GM19372 (cell line): ENCODE data around the gene FNBP1.

Source experiments
- ATAC-seq: cut with Tn5 transposase; IDR thresholded peaks from one replicate; pipeline ENCODE4 v1.9.1; 2021; ENCODE audit warnings: mild to moderate bottlenecking, low read depth, moderate library complexity; ENCODE audit not compliant: unreplicated experiment

Gene FNBP1

DNA sequence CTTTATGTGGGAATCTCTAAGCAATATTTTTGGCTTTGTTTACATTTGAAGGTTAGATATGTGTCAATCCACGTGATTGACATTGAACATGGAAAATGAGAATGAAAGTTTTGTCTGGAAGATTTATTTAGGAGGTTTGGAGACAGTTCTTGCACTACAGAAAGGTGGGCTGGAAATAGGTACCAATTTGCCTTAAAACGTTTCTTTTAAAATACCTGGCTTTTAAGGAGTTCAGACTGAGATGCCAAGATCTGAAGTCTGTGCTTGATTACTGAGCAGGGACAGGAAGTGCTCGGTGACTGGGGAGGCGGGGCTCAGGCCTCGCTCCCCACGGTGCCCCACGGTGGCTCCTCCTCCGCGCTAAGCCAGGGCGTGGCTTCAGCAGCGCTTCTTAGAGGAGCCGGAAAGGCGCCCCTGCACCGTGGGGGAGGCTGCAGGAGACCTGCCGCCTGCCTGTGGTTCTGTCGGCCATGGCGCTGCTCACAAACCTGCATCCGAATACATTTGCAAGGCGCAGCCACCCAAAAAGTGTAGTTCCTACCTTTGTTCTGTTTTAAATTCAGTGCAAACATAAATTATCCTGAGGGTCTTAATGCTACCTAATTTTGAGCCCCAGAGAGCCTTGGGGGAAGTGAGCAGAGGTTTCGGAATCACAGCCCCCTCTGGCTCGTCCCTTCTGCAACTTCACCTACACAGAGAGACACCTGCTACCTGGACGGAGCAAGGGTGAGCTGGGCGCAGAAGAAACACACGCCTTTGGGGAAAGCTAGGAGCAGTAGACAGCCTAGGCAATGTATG, 158.6 kb downstream of the FNBP1 start:
- ATAC-seq = peak; percentile 36

DNA sequence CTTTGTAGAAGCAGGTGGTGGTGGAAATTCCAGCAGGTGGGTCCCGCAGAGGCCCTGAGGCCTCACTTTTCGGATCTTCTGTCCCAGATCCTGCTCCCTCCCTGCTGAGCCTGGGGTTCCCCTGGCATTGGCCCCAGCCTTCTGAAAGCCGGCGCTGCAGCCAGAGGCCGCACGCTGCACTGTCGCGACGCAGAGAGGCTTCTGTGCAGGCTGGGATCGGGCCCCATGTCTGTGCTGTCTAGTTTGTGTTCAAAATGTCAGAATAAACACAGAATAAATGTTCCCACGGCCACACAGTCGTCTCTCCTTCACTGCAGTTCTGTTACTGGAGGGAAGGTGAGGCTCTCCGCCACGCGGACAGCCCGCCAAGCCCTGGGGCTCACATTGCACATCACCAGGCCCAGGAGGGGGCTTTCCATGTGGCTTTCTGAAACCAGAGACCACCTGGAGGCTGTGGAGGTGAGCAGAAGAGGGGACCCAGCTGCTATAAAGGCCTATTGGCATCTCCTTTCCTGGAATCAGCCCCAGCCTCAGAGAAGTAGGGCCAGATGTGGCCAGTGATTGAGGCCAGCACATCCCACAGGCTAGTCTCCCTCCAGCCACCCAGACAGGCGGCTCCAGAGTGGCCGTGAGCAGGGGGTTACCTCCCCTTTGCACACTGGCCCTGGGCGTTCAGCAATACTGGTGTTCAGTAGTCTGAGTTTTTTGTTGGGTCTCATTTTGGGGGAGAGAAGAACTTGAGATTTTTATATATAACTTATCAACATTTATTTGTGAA, 161.3 kb downstream of the FNBP1 start:
- ATAC-seq = no peak

DNA sequence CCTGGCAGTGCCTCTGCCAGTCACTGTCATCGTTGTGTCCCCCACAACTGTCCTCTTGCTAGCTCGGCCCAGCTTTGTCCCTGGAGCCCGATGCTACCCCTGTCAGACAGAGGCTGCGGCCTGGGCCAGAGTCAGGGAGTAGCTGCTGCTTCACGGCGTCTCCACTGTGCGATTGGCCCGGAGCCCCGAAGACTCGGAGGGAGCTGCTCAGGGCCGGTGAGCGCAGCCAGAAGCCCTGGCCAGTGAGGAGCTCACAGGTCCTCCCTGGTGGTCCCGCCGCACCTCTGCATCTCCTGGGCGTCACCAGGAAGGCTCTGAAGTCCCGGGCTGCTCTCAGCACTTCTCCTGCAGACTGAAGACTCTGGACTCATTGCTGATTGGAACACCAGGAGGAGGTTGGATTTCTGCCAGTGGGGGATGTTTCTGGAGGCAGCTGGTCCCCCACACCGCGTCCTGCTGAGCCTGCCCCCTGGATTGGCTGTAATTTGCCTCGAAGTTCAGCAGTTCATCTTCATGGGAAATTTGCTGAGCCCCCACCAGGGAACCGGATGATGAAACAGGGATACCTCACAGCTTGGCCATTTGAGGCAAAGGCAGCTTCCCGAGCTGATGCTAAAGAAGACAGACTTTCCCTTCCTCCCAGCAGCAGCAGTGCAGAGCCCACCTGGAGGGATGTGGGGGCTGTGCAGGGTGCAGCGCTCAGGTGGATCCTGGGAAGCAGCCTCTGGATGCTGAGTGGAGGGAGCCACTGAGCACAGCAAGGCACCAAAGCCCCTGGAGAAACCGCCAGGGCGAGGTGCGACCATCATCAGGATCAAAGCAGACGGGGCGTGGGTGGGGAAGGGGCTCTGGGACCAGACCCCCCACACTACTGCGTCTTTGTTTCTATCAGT, 162.1 kb downstream of the FNBP1 start:
- ATAC-seq = no peak

DNA sequence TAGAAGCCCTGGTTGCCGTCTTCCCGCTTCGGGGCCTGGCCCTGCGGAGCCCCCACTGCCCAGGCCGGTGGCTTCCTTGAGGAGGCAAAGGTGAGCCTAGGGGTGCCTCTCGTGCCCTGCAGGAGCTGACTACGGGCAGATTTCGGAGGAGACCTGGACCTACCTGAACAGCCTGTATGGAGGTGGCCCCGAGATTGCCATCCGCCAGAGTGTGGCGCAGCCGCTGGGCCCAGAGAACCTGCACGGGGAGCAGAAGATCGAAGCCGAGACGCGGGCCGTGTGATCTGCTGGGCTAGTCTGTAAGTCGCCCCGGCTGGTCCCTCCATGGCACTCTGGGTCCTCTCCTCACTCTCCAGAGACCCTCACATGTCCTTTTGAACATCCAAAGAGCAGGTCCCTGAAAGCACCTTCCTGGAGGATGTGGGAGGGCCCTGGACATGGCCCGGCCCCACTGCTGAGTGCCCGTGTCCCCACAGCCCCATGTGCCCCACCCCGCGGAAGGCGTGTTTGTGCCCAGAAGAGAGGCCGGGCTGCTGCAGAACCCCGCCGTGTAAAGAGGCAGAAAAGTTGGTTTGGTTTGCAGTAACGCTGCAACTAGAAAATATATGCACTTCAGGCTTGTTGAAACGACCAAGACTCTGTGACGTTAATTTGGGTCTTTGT, 162.9 kb downstream of the FNBP1 start:
- ATAC-seq = no peak

DNA sequence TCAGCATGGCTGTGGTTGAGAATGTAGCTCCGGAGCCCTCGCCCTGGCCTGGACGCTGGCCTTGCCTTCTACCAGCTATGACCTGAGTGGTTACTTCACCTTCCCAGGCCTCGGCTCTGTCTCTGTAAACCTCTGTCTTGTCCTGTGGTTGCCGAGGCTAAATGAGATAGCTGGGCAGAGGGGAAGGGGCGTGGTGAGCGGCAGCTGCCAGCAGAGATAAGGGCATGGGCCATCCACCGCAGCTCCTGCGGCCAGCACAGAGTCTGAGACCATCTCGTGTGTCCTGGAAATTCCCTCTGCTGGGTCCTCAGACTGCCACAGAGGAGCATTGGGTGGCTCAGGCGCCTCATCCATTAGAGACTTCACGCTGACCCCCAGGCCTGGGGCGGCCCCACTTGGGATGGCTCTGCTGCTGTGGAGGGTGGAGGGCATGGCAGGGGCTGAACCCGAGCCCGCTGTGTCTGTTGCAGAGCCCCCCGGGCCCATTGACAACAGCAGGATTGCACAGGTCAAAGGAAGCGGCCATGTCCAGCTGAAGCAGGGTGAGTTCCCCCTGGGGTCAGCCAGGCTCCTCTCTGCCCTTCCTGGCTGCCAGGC, 163.8 kb downstream of the FNBP1 start:
- no peak for ATAC-seq

DNA sequence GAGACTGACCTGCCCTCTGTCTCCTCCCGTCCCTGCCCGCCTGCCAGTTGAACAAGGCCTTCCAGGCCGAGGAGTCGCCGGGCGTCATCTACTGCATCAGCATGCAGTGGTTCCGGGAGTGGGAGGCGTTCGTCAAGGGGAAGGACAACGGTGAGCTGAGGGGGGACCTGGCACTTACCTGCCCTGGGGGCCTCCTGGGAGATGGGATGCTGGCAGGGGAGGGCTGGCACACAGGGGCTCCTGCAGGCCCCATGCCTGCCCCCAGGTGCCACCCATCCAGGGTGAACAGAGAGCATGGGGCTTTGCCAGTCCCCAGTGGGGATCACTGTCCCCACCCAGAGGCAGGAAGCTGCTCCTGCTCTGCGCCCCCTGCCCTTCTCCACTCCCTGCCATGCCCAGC, 164.7 kb downstream of the FNBP1 start:
- ATAC-seq = no peak

DNA sequence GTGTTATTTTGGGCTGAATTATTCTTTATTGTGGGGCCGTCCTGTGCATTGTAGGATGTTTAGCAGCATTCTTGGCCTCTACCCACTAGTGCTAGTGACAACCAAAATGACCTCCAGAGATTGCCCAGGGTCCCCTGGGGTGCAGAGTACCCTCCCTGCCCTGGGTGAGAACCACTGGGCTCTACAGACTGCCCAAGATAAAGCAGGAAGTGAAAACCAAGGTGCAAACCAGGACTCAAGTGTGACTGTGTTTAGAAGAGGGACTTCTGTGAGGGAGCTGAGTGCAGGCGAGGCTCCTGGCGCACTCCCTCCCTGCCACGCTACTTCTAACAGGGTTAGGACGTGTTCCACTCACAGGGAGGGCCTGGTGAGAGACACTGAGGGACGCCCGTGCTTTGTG, 166.2 kb downstream of the FNBP1 start:
- no peak for ATAC-seq

DNA sequence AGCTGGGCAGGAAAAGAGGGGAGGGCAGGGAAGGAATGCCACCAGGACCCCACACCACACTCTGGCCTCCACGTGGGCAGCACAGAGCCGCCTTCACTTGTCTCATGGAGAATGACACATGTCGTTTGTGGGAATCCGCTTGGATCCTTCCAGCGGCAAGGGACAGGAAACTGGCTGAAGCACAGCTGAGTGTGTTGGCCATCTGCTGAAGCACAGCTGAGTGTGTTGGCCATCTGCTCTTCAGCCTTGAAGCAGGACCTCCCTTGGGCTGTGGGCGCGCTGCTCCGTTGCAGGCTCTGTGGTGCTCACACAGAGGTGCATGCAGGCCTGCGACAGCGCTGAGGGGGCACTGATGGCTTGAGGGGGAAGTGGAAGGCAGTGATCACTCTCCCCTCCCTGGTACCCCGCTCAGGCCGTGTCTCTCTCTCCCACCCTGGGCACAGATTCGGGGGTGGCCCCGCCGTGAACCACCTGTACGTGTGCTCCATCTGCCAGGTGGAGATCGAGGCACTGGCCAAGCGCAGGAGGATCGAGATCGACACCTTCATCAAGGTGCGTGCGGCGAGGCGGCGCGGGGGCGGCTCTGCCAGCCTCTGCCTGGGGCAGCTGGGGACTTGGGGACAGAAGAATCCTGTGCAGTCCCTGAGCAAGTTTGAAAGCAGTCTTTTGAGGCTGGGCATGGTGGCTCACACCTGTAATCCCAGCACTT, 167.1 kb downstream of the FNBP1 start:
- no peak for ATAC-seq

DNA sequence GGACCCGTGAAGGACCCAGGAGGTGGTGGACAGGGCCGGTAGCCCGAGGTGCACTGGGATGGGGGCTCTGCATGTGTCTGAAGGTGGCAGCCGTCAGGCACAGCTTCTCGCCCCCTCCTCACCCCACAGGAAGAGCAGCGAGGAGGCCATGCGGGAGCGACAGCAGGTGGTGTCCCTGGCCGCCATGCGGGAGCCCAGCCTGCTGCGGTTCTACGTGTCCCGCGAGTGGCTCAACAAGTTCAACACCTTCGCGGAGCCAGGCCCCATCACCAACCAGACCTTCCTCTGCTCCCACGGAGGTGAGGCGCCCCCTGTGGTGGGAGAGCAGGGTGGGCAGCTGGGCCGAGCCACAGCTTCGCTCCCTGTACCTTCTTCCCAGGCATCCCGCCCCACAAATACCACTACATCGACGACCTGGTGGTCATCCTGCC, 167.8 kb downstream of the FNBP1 start:
- ATAC-seq = no peak

DNA sequence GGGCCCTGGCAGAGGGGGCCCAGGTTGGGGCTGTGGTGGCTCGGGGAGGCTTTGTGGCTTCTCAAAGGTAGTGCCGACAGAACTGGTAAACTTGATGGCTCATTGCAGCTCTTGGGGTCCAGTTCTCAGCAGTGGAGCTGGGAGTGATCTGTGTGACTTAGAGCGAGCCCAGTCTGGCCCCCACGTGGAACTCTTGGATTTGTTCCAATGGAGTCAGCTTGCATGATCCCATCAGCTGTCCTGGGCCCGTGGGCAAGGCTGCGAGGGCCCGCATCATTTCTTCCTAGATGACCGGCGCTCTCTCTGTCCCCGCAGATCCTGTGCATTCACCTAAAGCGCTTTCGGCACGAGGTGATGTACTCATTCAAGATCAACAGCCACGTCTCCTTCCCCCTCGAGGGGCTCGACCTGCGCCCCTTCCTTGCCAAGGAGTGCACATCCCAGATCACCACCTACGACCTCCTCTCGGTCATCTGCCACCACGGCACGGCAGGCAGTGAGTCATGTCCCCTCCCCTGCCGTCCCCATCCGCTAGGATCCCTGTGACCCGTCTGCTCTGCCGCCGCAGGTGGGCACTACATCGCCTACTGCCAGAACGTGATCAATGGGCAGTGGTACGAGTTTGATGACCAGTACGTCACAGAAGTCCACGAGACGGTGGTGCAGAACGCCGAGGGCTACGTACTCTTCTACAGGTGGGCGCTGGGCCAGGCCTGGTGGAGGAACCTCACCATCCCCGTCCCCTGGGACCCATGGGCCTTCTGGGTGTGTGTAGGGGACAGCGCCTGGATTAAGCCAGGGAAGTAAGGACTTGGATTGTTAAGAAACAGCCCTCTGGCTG, 168.5 kb downstream of the FNBP1 start:
- ATAC-seq = no peak

DNA sequence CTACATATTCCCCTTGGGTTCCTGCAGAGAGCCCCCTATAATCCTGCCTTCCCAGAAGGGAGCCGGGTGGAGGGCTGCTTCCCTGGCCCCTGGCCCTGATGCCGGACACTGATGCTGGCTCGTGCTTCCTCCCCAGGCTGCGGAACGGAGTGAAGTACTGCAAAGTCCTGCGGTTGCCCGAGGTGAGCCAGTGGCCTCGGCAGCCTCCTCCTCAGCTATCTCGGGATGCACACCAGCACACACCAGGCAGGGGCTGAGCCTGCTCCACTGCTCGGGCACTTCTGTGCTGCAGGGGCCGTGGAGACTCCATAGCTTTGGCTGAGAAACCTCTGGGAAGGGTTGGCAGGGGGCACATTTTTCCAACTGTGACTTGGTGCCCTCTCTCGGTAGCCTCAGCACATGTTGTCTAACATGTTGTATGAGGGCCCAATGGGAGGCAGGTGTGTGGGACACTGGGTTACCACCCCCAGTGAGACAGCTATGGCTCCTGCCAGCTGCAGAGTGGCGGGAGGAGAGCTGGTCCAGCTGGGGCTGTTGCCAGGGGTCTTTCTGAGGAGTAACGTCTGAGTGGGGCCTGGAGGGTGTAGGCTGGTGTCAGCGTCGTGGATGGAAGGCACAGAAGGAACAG, 169.3 kb downstream of the FNBP1 start:
- no peak for ATAC-seq

DNA sequence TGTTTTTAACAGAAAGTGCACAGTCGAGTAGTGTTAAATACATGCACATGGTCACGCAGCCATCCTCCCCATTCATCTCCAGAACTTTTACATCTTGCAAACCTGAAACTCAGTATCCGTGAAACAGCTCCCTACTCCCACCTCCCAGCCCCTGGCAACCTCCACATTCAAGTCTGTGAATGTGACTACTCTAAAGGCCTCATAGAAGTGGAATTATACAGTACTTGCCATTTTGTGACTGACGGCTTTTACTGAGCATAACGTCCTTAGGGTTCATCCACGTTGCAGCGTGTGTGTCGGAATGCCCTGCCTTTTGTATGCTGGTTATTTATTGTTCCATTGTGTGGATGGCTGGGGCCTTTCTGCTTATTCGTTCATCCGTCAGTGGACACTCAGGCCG, 171.9 kb downstream of the FNBP1 start:
- ATAC-seq = no peak

DNA sequence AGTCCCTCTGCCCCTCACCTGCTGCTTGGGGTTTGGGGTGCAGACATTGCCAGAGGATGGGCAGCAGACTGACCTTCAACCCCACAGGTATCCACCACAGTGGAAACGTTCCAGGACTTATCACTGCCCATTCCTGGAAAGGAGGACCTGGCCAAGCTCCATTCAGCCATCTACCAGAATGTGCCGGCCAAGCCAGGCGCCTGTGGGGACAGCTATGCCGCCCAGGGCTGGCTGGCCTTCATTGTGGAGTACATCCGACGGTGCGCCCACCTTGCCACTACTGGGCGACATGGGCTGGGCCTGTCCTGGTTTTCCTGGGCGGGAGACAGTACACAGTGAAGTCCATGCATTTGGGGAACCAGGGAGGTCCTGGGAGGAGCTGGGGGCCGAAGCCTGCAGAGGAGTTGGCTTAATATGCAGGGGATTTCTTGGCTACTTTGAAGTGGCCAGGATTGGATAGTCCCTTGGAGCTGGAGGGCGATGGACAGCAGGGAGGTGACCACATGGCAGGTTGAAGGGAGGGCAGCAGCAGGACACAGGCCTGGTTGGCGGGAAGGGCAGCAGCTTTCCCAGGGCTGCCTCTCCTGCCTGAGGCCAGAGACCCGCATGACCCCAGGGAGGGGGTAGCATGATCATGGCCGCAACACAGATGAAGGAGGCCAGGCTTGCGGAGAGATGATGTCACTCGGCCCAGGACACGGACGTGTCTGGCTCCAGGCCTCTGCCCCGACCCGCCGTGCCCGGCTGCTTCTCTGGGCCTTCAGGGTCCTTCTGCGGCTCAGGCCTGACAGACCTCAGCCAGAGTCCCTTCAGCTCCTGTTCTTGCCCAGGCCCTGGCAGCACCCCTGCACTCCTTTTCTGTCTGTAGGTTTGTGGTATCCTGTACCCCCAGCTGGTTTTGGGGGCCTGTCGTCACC, 173.1 kb downstream of the FNBP1 start:
- ATAC-seq = no peak

DNA sequence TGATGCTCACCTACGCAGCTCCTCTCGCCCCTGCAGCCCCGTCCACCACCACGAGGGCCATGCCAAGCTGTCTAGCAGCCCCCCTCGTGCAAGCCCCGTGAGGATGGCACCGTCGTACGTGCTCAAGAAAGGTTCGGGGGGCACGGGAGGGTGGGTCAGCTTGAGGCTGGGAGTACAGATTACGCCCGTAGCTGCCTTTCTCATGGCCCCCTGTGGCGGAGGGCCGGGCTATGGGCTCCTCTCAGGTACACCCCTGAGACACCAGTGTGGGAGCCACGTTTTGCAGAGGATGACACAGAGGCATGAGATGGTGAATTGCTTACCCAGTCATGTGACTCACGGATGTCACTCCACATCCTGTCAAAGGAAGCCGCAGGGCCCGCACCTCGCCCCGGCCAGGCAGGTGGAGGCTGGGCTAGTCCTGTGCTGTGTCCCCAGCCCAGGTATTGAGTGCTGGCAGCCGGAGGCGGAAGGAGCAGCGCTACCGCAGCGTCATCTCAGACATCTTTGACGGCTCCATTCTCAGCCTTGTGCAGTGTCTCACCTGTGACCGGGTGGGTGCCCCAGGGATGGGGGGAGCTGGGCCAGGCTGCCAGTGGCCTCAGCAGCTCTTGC, 174.0 kb downstream of the FNBP1 start:
- no peak for ATAC-seq

DNA sequence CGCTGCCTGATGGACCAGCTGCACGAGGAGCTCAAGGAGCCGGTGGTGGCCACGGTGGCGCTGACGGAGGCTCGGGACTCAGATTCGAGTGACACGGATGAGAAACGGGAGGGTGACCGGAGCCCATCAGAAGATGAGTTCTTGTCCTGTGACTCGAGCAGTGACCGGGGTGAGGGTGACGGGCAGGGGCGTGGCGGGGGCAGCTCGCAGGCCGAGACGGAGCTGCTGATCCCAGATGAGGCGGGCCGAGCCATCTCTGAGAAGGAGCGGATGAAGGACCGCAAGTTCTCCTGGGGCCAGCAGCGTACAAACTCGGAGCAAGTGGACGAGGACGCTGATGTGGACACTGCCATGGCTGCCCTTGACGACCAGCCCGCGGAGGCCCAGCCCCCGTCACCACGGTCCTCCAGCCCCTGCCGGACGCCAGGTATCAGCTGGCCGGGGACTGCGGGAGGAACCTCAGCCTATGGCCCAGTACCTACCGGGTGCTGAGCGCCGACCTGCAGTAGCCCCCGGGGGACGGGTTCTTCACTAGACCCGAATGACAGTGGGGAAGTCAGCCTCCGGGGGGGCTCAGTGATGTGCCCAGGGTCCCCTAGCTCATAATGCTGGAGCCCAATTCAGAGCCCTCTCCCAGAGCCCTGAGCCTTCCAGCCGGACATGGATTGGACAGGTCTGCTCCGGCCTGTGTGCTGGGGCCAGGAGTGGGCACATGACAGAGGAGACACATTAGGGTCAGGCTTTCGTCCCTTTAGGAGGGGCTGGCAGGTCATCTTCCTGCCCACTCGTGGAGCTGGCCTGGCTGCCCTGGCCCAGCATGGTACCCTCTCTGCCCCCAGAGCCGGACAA, 174.7 kb downstream of the FNBP1 start:
- no peak for ATAC-seq
